ENCODE measurements around the gene ATF6. TPM values are rescaled to one million over a fixed set of nuclear protein-coding genes. Genes with fewer than 3 reads are reported as not detected.

Gene ATF6
- total and polyA plus RNA-seq, 9 of the 15 experiments (the other 6 are each of a cell fraction or from before 2014, with no cell fraction given): 11.7 to 32.4 (median 20.4) TPM

- TF ChIP-seq MNT (conservative IDR thresholded peaks at IDR 0.05) (no peak), DDX20 (tag; IDR thresholded peaks at IDR 0.05; ENCODE audit: low read depth) (no peak), ETV1 (tag; conservative IDR thresholded peaks at IDR 0.05; ENCODE audit: low read depth) (no peak), ZNF224 (CRISPR knock-in tag; IDR thresholded peaks at IDR 0.05) (no peak), PHTF2 (CRISPR knock-in tag; IDR thresholded peaks at IDR 0.05) (no peak), RBM25 (IDR thresholded peaks at IDR 0.05; ENCODE audit: low read depth, low read length, severe bottlenecking) (no peak), YY1 (IDR thresholded peaks at IDR 0.05; ENCODE audit: borderline replicate concordance in 1 of 3, control insufficient read depth in 1 of 3, extremely low read depth in 1 of 3, insufficient read depth in 3 of 3, insufficient read length in 1 of 3, insufficient replicate concordance in 2 of 3, low read depth in 1 of 3, low read length in 2 of 3) (no peak), HDAC2 (IDR thresholded peaks at IDR 0.05) (0 out of 2 replicates have a peak, but pooled peaks have one; percentile 12), BRD9 (IDR thresholded peaks at IDR 0.05; ENCODE audit: low read depth, partially characterized antibody) (peak; percentile 37), ZNF175 (CRISPR knock-in tag; IDR thresholded peaks at IDR 0.05; ENCODE audit: low read depth) (no peak), PML (IDR thresholded peaks at IDR 0.05; ENCODE audit: low read length) (no peak), BCL6 (CRISPR knock-in tag; IDR thresholded peaks at IDR 0.05) (no peak), ZNF592 (IDR thresholded peaks at IDR 0.05) (0 out of 2 replicates have a peak, but pooled peaks have one; percentile 38), KLF1 (tag; IDR thresholded peaks at IDR 0.05) (peak; percentile 31; the same call in 1 of the 2 replicates), HSF4 (CRISPR knock-in tag; IDR thresholded peaks at IDR 0.05; ENCODE audit: borderline replicate concordance) (no peak), CGGBP1 (CRISPR knock-in tag; IDR thresholded peaks at IDR 0.05) (no peak), NR2C2 (CRISPR knock-in tag; IDR thresholded peaks at IDR 0.05) (no peak), NR2C2 (tag; IDR thresholded peaks at IDR 0.05) (no peak; the same call in none of the 2 replicates), CTBP1 (IDR thresholded peaks at IDR 0.05; ENCODE audit: borderline replicate concordance) (peak; percentile 13; the same call in 1 of the 2 replicates), FOXM1 (IDR thresholded peaks at IDR 0.05; ENCODE audit: low read depth) (no peak), FOXM1 (CRISPR knock-in tag; IDR thresholded peaks at IDR 0.05; ENCODE audit: low read depth) (no peak), NFIC (IDR thresholded peaks at IDR 0.05) (peak; percentile 22; the same call in 1 of the 2 replicates), PHB2 (IDR thresholded peaks at IDR 0.05; ENCODE audit: low read depth) (no peak), NCOA6 (IDR thresholded peaks at IDR 0.05) (peak; percentile 60; the same call in 1 of the 2 replicates)
Measured at GRCh38 chr1:161727256-161727924, 38.7 kb upstream of the ATF6 start (continued).
